T-helper 2 cell treated with Interferon-gamma antibody and Interleukin-4, amounts not matched to agents 5 μg/mL and 100 μg/mL, for 36 hours (primary cell): ENCODE results near the gene STX16.

Source experiments
- DNase-seq: peaks from one replicate; pipeline ENCODE4 v3.0.0; 2021; ENCODE audit warnings: low spot score
- H3K27ac Mint-ChIP-seq: one replicate; pipeline ENCODE4 v1.8.0; 2021; ENCODE audit warnings: mild to moderate bottlenecking, mixed read lengths
- H3K27me3 Mint-ChIP-seq: one replicate; pipeline ENCODE4 v1.8.0; 2021; ENCODE audit warnings: low read depth, mixed read lengths
- H3K36me3 Mint-ChIP-seq: one replicate; pipeline ENCODE4 v1.8.0; 2021; ENCODE audit warnings: low read depth, mixed read lengths
- H3K4me1 Mint-ChIP-seq: one replicate; pipeline ENCODE4 v1.8.0; 2021; ENCODE audit warnings: low read depth, mixed read lengths
- H3K4me3 Mint-ChIP-seq: one replicate; pipeline ENCODE4 v1.8.0; 2022; ENCODE audit warnings: mild to moderate bottlenecking, moderate library complexity, mixed read lengths
- H3K9me3 Mint-ChIP-seq: one replicate; pipeline ENCODE4 v1.8.0; 2021; ENCODE audit warnings: mixed read lengths

STX16 gene

GRCh38 chr20:58693226-58694006 is 42.3 kb downstream of the STX16 start:
- no peaks in the 10 kb centered on the region for H3K9me3 Mint-ChIP-seq
- H3K27ac Mint-ChIP-seq, result peak overlapping the region; percentile 80
- peaks cover 11% of the 10 kb centered on the region for H3K36me3 Mint-ChIP-seq
- H3K4me3 Mint-ChIP-seq, result peak overlapping the region; percentile 79
- no peaks in the 10 kb centered on the region for H3K27me3 Mint-ChIP-seq
- peaks cover 6% of the 10 kb centered on the region for H3K4me1 Mint-ChIP-seq
- DNase-seq, result no peak

- Mint-ChIP-seq H3K27ac (peak overlapping the region; percentile 22), H3K4me3 (peak overlapping the region; percentile 79)
Observed at GRCh38 chr20:58694241-58695083, 43.4 kb downstream of the STX16 start.

GRCh38 chr20:58695084-58695722 is 44.1 kb downstream of the STX16 start:
- no peak overlapping the region for H3K4me3 Mint-ChIP-seq
- no peaks in the 10 kb centered on the region for H3K9me3 Mint-ChIP-seq
- H3K36me3 Mint-ChIP-seq, result peaks cover 7% of the 10 kb centered on the region
- no peaks in the 10 kb centered on the region for H3K27me3 Mint-ChIP-seq
- H3K4me1 Mint-ChIP-seq, result peaks cover 6% of the 10 kb centered on the region
- no peak for DNase-seq
- no peak overlapping the region for H3K27ac Mint-ChIP-seq

More at GRCh38 chr20:58694241-58695083, 43.4 kb downstream of the STX16 start:
- Mint-ChIP-seq H3K36me3 (peaks cover 9% of the 10 kb centered on the region), H3K27me3 (no peaks in the 10 kb centered on the region), H3K9me3 (no peaks in the 10 kb centered on the region), H3K4me1 (peaks cover 6% of the 10 kb centered on the region)
- no peak for DNase-seq

GRCh38 chr20:58695895-58696375 is 44.9 kb downstream of the STX16 start:
- H3K27ac Mint-ChIP-seq, result no peak overlapping the region

GRCh38 chr20:58696411-58696961 is 45.4 kb downstream of the STX16 start:
- Mint-ChIP-seq H3K36me3 (peaks cover 8% of the 10 kb centered on the region), H3K27ac (no peak overlapping the region), H3K4me1 (peaks cover 6% of the 10 kb centered on the region), H3K4me3 (no peak overlapping the region), H3K9me3 (no peaks in the 10 kb centered on the region), H3K27me3 (no peaks in the 10 kb centered on the region)
- no peak for DNase-seq

More at GRCh38 chr20:58695895-58696375, 44.9 kb downstream of the STX16 start:
- Mint-ChIP-seq H3K4me1 (peaks cover 6% of the 10 kb centered on the region), H3K9me3 (no peaks in the 10 kb centered on the region), H3K27me3 (no peaks in the 10 kb centered on the region), H3K36me3 (peaks cover 8% of the 10 kb centered on the region), H3K4me3 (no peak overlapping the region)
- DNase-seq, result no peak

GRCh38 chr20:58697201-58697866 is 46.3 kb downstream of the STX16 start:
- no peak overlapping the region for H3K27ac Mint-ChIP-seq
- no peak overlapping the region for H3K4me3 Mint-ChIP-seq
- peaks cover 9% of the 10 kb centered on the region for H3K36me3 Mint-ChIP-seq
- no peak for DNase-seq
- no peaks in the 10 kb centered on the region for H3K27me3 Mint-ChIP-seq
- no peaks in the 10 kb centered on the region for H3K9me3 Mint-ChIP-seq
- peaks cover 6% of the 10 kb centered on the region for H3K4me1 Mint-ChIP-seq

- peaks cover 15% of the 10 kb centered on the region for H3K36me3 Mint-ChIP-seq
- H3K9me3 Mint-ChIP-seq, result no peaks in the 10 kb centered on the region
- no peak overlapping the region for H3K4me3 Mint-ChIP-seq
- H3K4me1 Mint-ChIP-seq, result peaks cover 6% of the 10 kb centered on the region
- no peaks in the 10 kb centered on the region for H3K27me3 Mint-ChIP-seq
- DNase-seq, result no peak
- peak overlapping the region; percentile 34 for H3K27ac Mint-ChIP-seq
Observed at GRCh38 chr20:58697867-58698703, 47.0 kb downstream of the STX16 start.

- Mint-ChIP-seq H3K27ac (peak overlapping the region; percentile 34), H3K4me1 (peaks cover 3% of the 10 kb centered on the region), H3K4me3 (no peak overlapping the region), H3K27me3 (no peaks in the 10 kb centered on the region), H3K9me3 (no peaks in the 10 kb centered on the region), H3K36me3 (peaks cover 21% of the 10 kb centered on the region)
- no peak for DNase-seq
Observed at GRCh38 chr20:58698741-58699622, 47.9 kb downstream of the STX16 start.

GRCh38 chr20:58699623-58700107 is 48.6 kb downstream of the STX16 start:
- no peak for DNase-seq
- Mint-ChIP-seq H3K27ac (no peak overlapping the region), H3K27me3 (no peaks in the 10 kb centered on the region), H3K9me3 (no peaks in the 10 kb centered on the region), H3K4me3 (no peak overlapping the region), H3K36me3 (peaks cover 25% of the 10 kb centered on the region), H3K4me1 (no peaks in the 10 kb centered on the region)

- peak; percentile 49 for DNase-seq
- no peaks in the 10 kb centered on the region for H3K27me3 Mint-ChIP-seq
- no peak overlapping the region for H3K4me3 Mint-ChIP-seq
- H3K36me3 Mint-ChIP-seq, result peaks cover 26% of the 10 kb centered on the region
- H3K27ac Mint-ChIP-seq, result no peak overlapping the region
- H3K9me3 Mint-ChIP-seq, result no peaks in the 10 kb centered on the region
- no peaks in the 10 kb centered on the region for H3K4me1 Mint-ChIP-seq
Observed at GRCh38 chr20:58700121-58700821, 49.2 kb downstream of the STX16 start.

GRCh38 chr20:58700823-58701222 is 49.7 kb downstream of the STX16 start:
- no peak overlapping the region for H3K27ac Mint-ChIP-seq
- H3K36me3 Mint-ChIP-seq, result peaks cover 26% of the 10 kb centered on the region
- no peak overlapping the region for H3K4me3 Mint-ChIP-seq
- no peak for DNase-seq
- no peaks in the 10 kb centered on the region for H3K4me1 Mint-ChIP-seq
- H3K27me3 Mint-ChIP-seq, result no peaks in the 10 kb centered on the region
- no peaks in the 10 kb centered on the region for H3K9me3 Mint-ChIP-seq
